Calu3 (cell line): ENCODE results near the gene TNK2. TPM values are rescaled to one million over a fixed set of nuclear protein-coding genes. Genes with fewer than 3 reads are reported as not detected.

Source experiments
- BruUV-seq: library from RNA; stranded (reverse); fragments of 400-500 nt; replicated peaks from 2 replicates; lab custom pipeline; 2021; lab: Mats Ljungman, UMichigan
- CTCF ChIA-PET: fragments of 300-600 bp; sonication (Branson Sonifier 250); formaldehyde crosslinking; loops from one replicate; lab custom pipeline; 2022; ENCODE audit warnings: antibody characterized with exemption; lab: Charles Lee
- DNase-seq: peaks from one replicate; pipeline ENCODE4 v3.0.0; 2022
- H3K27ac Mint-ChIP-seq: one replicate; pipeline ENCODE4 v1.8.0; 2022; ENCODE audit warnings: mixed read lengths; ENCODE audit not compliant: unreplicated experiment
- H3K27me3 Mint-ChIP-seq: one replicate; pipeline ENCODE4 v1.8.0; 2022; ENCODE audit warnings: mixed read lengths; ENCODE audit not compliant: unreplicated experiment
- H3K36me3 Mint-ChIP-seq: one replicate; pipeline ENCODE4 v1.8.0; 2022; ENCODE audit warnings: mild to moderate bottlenecking, moderate library complexity, mixed read lengths; ENCODE audit not compliant: insufficient read depth, unreplicated experiment
- H3K4me1 Mint-ChIP-seq: one replicate; pipeline ENCODE4 v1.8.0; 2022; ENCODE audit warnings: mild to moderate bottlenecking, low read depth, mixed read lengths; ENCODE audit not compliant: unreplicated experiment
- H3K4me3 Mint-ChIP-seq: one replicate; pipeline ENCODE4 v1.8.0; 2022; ENCODE audit warnings: mild to moderate bottlenecking, low read depth, moderate library complexity, mixed read lengths; ENCODE audit not compliant: unreplicated experiment
- H3K9me3 Mint-ChIP-seq: one replicate; pipeline ENCODE4 v1.8.0; 2022; ENCODE audit warnings: low read depth, mixed read lengths; ENCODE audit not compliant: unreplicated experiment
- CTCF ChIP-seq: fragments of 200-600 bp; IDR thresholded peaks from one replicate; pipeline ENCODE4 v1.8.0; 2022; ENCODE audit warnings: antibody characterized with exemption; ENCODE audit not compliant: unreplicated experiment
- intact Hi-C: fragments of 100-400 bp; cut with micrococcal nuclease; formaldehyde crosslinking; loops from one replicate; pipeline ENCODE4 v1.10.0; 2022; ENCODE audit not compliant: unreplicated experiment
- total RNA-seq: library from RNA; stranded (reverse); gene quantifications from 2 replicates; pipeline ENCODE4 v1.2.3, GENCODE V29; 2022

Gene TNK2
- total RNA-seq, 1 experiment from 2014 or later = 50.4 TPM

GRCh38 chr3:195909644-195910498, 1.5 kb upstream of the TNK2 start:
- peaks cover 38% of the 10 kb centered on the region for H3K4me1 Mint-ChIP-seq
- peak; percentile 83 for DNase-seq
- peak overlapping the region; percentile 82 for H3K4me3 Mint-ChIP-seq
- H3K9me3 Mint-ChIP-seq = no peaks in the 10 kb centered on the region
- no peak for TF ChIP-seq CTCF
- intact Hi-C loops = no loop called here
- BruUV-seq = no TSS peak
- H3K36me3 Mint-ChIP-seq = peaks cover 21% of the 10 kb centered on the region
- no peak overlapping the region for H3K27ac Mint-ChIP-seq
- H3K27me3 Mint-ChIP-seq = no peaks in the 10 kb centered on the region
- CTCF ChIA-PET = interaction anchor here (2.4 kb wide), 1 partner anchor 15 kb away, joined by 7 read pairs; no protein-coding TSS in a partner anchor

GRCh38 chr3:195908694-195909581, 587 bp upstream of the TNK2 start:
- H3K4me3 Mint-ChIP-seq = peak overlapping the region; percentile 82
- H3K9me3 Mint-ChIP-seq = no peaks in the 10 kb centered on the region
- CTCF ChIA-PET = interaction anchor here (1.0 to 2.4 kb wide), 3 partner anchors 12 to 32 kb away, joined by 4 to 9 read pairs (median 7); no protein-coding TSS in a partner anchor
- H3K27me3 Mint-ChIP-seq = no peaks in the 10 kb centered on the region
- H3K27ac Mint-ChIP-seq = peak overlapping the region; percentile 38
- peak; percentile 44 for DNase-seq
- TF ChIP-seq CTCF = no peak
- intact Hi-C loops = no loop called here
- BruUV-seq = no TSS peak
- peaks cover 15% of the 10 kb centered on the region for H3K36me3 Mint-ChIP-seq
- H3K4me1 Mint-ChIP-seq = peaks cover 33% of the 10 kb centered on the region

GRCh38 chr3:195907684-195907933, 742 bp downstream of the TNK2 start:
- DNase-seq = no peak
- no peak for TF ChIP-seq CTCF
- Mint-ChIP-seq H3K4me3 (peak overlapping the region; percentile 82), H3K4me1 (peaks cover 33% of the 10 kb centered on the region), H3K27me3 (no peaks in the 10 kb centered on the region), H3K27ac (peak overlapping the region; percentile 38), H3K36me3 (peaks cover 15% of the 10 kb centered on the region), H3K9me3 (no peaks in the 10 kb centered on the region)
- intact Hi-C loops = no loop called here
- CTCF ChIA-PET = interaction anchor here (1.0 to 2.2 kb wide), 4 partner anchors 11 to 57 kb away, joined by 3 to 9 read pairs (median 6); no protein-coding TSS in a partner anchor
- BruUV-seq = no TSS peak

- intact Hi-C loops = no loop called here
- CTCF ChIA-PET = interaction anchor here (1.2 to 2.2 kb wide), 3 partner anchors 10 to 56 kb away, joined by 3 to 9 read pairs (median 8); no protein-coding TSS in a partner anchor
- H3K27ac Mint-ChIP-seq = peak overlapping the region; percentile 44
- peak overlapping the region; percentile 82 for H3K4me3 Mint-ChIP-seq
- DNase-seq = peak; percentile 60
- TF ChIP-seq CTCF = no peak
- peaks cover 33% of the 10 kb centered on the region for H3K4me1 Mint-ChIP-seq
- H3K27me3 Mint-ChIP-seq = no peaks in the 10 kb centered on the region
- no TSS peak for BruUV-seq
- H3K9me3 Mint-ChIP-seq = no peaks in the 10 kb centered on the region
- H3K36me3 Mint-ChIP-seq = peaks cover 15% of the 10 kb centered on the region
These were observed 1.3 kb downstream of the TNK2 start for GRCh38 chr3:195906865-195907683.
